ENCODE data around the gene SYTL2.

DNA sequence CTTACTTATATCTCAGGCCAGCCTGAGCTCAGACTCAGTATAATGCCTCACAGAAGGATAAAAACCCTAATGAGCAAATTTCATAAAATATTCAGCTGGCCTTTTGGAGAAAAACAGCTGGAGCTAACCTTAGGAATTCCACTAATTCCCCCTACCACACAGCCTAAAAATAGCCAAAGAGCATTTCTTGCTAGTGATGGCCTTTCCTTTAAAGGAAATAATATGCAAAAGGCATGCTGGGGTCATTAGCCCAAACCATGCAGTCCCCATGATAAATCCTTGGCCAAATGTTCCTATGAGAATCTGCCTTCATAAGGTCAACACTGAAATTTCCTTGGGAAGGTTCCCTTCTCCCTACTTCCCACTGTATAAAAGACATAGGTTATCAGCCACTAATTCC is 38.2 kb downstream of the SYTL2 start:
- TF ChIP-seq, protein P1, sequence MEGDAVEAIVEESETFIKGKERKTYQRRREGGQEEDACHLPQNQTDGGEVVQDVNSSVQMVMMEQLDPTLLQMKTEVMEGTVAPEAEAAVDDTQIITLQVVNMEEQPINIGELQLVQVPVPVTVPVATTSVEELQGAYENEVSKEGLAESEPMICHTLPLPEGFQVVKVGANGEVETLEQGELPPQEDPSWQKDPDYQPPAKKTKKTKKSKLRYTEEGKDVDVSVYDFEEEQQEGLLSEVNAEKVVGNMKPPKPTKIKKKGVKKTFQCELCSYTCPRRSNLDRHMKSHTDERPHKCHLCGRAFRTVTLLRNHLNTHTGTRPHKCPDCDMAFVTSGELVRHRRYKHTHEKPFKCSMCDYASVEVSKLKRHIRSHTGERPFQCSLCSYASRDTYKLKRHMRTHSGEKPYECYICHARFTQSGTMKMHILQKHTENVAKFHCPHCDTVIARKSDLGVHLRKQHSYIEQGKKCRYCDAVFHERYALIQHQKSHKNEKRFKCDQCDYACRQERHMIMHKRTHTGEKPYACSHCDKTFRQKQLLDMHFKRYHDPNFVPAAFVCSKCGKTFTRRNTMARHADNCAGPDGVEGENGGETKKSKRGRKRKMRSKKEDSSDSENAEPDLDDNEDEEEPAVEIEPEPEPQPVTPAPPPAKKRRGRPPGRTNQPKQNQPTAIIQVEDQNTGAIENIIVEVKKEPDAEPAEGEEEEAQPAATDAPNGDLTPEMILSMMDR (IDR thresholded peaks at IDR 0.05; ENCODE audit: low read depth, low read length, missing input control): no peak
- TF ChIP-seq YY1 (IDR thresholded peaks at IDR 0.05) (no peak), HNF4A (conservative IDR thresholded peaks at IDR 0.05) (no peak), SP1 (IDR thresholded peaks at IDR 0.05) (peak; percentile 45), RAD21 (IDR thresholded peaks at IDR 0.05) (no peak), EGR1 (IDR thresholded peaks at IDR 0.05; ENCODE audit: low read depth in 2 of 2) (no peak)
- TF ChIP-seq, protein P2, sequence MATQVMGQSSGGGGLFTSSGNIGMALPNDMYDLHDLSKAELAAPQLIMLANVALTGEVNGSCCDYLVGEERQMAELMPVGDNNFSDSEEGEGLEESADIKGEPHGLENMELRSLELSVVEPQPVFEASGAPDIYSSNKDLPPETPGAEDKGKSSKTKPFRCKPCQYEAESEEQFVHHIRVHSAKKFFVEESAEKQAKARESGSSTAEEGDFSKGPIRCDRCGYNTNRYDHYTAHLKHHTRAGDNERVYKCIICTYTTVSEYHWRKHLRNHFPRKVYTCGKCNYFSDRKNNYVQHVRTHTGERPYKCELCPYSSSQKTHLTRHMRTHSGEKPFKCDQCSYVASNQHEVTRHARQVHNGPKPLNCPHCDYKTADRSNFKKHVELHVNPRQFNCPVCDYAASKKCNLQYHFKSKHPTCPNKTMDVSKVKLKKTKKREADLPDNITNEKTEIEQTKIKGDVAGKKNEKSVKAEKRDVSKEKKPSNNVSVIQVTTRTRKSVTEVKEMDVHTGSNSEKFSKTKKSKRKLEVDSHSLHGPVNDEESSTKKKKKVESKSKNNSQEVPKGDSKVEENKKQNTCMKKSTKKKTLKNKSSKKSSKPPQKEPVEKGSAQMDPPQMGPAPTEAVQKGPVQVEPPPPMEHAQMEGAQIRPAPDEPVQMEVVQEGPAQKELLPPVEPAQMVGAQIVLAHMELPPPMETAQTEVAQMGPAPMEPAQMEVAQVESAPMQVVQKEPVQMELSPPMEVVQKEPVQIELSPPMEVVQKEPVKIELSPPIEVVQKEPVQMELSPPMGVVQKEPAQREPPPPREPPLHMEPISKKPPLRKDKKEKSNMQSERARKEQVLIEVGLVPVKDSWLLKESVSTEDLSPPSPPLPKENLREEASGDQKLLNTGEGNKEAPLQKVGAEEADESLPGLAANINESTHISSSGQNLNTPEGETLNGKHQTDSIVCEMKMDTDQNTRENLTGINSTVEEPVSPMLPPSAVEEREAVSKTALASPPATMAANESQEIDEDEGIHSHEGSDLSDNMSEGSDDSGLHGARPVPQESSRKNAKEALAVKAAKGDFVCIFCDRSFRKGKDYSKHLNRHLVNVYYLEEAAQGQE (IDR thresholded peaks at IDR 0.05): peak; percentile 83
- TF ChIP-seq, protein P3, sequence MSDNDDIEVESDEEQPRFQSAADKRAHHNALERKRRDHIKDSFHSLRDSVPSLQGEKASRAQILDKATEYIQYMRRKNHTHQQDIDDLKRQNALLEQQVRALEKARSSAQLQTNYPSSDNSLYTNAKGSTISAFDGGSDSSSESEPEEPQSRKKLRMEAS (IDR thresholded peaks at IDR 0.05): no peak
- TF ChIP-seq, protein P4, sequence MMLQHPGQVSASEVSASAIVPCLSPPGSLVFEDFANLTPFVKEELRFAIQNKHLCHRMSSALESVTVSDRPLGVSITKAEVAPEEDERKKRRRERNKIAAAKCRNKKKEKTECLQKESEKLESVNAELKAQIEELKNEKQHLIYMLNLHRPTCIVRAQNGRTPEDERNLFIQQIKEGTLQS (IDR thresholded peaks at IDR 0.05): no peak

Measured in liver (tissue), 3 donors.